Measurements from ENCODE around the gene DNAAF1. TPM values are rescaled to one million over a fixed set of nuclear protein-coding genes. Genes with fewer than 3 reads are reported as not detected.

DNAAF1 gene
- total RNA-seq, 2 experiments from 2014 or later = 0.39 TPM; not detected in 1

DNA sequence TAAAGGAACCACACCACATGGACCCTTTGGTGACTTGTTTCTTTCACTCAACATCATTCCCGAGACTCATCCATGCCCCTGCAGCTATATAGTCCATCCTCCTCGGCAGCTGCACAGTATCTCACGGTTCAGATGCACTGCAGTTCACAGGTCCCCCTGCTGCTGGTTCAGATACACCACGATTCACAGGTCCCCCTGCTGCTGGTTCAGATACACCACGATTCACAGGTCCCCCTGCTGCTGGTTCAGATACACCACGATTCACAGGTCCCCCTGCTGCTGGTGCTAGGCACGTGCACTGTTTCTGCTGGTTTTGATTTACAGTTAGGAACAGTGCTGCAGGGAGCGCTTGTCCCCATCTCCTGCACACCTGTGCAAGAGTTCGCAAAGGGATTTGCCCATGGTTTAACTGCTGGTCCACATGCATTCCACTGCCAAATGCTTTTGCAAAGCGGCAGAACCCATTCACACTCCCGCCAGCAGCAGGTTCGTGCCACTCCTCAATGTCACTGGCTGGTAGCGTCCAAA, 3.9 kb upstream of the DNAAF1 start:
- Mint-ChIP-seq H3K36me3 (ENCODE audit: low read depth) (peaks cover 3% of the 10 kb centered on the region), H3K9me3 (ENCODE audit: low read depth) (no peaks in the 10 kb centered on the region), H3K27ac (no peak overlapping the region), H3K4me3 (no peak overlapping the region), H3K4me1 (peaks cover 45% of the 10 kb centered on the region), H3K27me3 (no peaks in the 10 kb centered on the region)
- DNase-seq = peak; percentile 47
- ChIA-PET POLR2A (no interaction called here), CTCF (interaction anchor here (0.8 to 1.4 kb wide), 3 partner anchors 8 to 52 kb away, joined by 3 to 6 read pairs (median 4); partner anchors contain the start of gene MBTPS1)
- intact Hi-C loops (cut with DNase I, micrococcal nuclease) = loop anchor here in 1 of 2 experiments (5.0 kb wide), 1 partner anchor 36 kb away; no protein-coding TSS in a partner anchor
- no peak for ATAC-seq

DNA sequence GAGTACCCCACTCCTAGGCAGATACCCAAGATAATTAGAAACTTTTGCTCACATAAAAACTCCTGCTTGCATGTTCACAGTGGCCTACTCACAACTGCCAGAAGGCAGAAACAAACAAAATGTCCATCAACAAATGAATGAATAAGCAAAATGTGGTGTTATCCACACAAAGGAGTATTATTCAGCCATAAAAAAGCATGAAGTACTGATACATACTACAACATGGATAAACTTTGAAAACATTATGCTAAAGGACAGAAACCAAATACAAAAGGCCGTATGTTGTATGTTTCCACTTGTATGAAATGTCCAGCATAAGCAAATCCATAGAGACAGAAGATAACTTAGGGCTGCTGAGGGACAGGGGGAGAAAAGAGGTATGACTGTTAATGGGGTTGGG, 2.0 kb upstream of the DNAAF1 start:
- intact Hi-C loops (cut with DNase I, micrococcal nuclease) = loop anchor here in 1 of 2 experiments (5.0 kb wide), 1 partner anchor 34 kb away; no protein-coding TSS in a partner anchor
- POLR2A ChIA-PET = no interaction called here
- H3K4me1 Mint-ChIP-seq = peaks cover 31% of the 10 kb centered on the region
- no peaks in the 10 kb centered on the region for H3K9me3 Mint-ChIP-seq (ENCODE audit: low read depth)
- H3K27ac Mint-ChIP-seq = no peak overlapping the region
- CTCF ChIA-PET = interaction anchor here (0.6 to 1.2 kb wide), 8 partner anchors 9 to 57 kb away, joined by 3 to 6 read pairs (median 4); partner anchors contain the start of gene MBTPS1
- DNase-seq (no peak), ATAC-seq (no peak)
- peaks cover 3% of the 10 kb centered on the region for H3K36me3 Mint-ChIP-seq (ENCODE audit: low read depth)
- peak overlapping the region; percentile 95 for H3K4me3 Mint-ChIP-seq
- no peaks in the 10 kb centered on the region for H3K27me3 Mint-ChIP-seq

DNA sequence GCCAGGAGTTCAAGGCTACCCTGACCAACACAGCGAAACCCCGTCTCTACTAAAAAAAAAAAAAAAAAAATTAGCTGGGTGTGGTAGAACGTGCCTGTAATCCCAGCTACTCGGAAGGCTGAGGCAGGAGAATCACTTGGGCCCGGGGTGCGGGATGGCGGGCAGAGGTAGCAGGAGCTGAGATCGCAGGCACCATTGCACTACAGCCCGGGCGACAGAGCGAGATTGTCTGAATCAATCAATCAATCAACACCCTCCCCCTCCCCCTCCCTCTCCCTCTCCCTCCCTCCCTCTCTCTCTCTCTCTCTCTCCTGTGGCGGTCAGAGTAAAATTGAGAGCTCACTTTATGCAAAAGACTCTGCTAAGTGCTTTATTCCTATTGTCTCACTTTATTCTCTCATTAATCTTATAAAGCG, 1.3 kb upstream of the DNAAF1 start:
- Mint-ChIP-seq H3K27ac (peak overlapping the region; percentile 72), H3K4me3 (peak overlapping the region; percentile 95), H3K9me3 (ENCODE audit: low read depth) (no peaks in the 10 kb centered on the region), H3K36me3 (ENCODE audit: low read depth) (peaks cover 3% of the 10 kb centered on the region), H3K4me1 (peaks cover 25% of the 10 kb centered on the region), H3K27me3 (peaks cover under 1% of the 10 kb centered on the region)
- ChIA-PET CTCF (interaction anchor here (0.7 to 1.2 kb wide), 4 partner anchors 27 to 31 kb away, joined by 3 to 6 read pairs (median 5); partner anchors contain the start of gene MBTPS1), POLR2A (no interaction called here)
- intact Hi-C loops (cut with DNase I, micrococcal nuclease) = loop anchor here (2.0 to 5.0 kb wide), 3 partner anchors 34 to 335 kb away; partner anchors contain the start of gene TAF1C (in 1 of the 2)
- DNase-seq (peak; percentile 44), ATAC-seq (no peak)

DNA sequence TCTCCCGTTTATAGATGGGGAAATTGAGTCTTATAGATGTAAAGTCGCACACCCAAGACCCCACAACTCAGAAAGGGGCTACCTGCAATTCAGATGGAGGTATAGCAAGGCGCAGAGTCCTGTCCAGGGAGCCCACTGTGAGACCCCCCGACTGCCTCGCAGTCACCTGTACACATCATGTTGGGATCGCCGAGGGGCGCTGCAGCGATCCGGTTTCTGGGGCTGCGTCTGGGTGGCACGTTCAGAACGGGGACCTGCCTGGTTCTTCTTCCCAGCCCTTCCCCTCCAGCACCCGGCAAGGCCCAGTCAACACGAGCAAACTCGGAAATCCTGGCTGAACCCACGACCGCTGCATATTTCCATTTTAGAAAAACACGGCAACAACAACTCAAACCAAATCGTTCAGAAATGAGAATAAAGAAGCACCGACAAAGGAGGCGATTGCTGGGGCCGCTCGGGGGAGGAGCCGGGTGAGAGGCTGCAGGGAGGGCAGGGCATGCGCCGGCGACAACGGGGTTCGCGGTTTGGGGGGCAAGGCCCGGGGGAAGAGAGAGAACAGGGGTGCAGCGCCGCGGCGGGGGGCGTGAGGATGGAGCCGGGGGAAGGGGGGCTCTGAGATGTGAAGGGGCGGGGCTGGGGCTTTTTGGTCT, 774 bp upstream of the DNAAF1 start:
- CTCF ChIA-PET = interaction anchor here (0.7 to 1.4 kb wide), 5 partner anchors 27 to 56 kb away, joined by 3 to 6 read pairs (median 4); partner anchors contain the start of gene MBTPS1

DNA sequence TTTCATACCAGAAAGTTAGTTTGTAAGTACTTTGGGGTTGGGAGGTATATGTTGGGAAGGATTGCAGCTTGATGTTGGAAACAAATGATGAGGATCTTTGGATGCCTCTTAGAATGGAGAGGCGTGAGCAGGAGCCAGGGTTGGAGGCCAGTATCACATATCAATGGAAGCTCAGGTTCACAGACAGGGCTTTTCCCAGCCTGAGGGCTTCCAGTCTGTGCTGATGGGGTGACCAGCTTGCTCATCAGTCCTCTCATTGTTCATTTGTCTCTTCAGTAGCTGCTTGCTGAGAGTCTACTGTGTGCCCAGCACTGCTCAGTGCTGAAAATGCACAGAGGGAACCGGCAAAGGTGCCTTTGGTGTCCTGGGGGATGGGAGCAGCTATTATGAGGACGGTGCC, 5.8 kb downstream of the DNAAF1 start:
- H3K4me1 Mint-ChIP-seq = no peaks in the 10 kb centered on the region
- CTCF ChIA-PET = interaction anchor here (0.6 to 1.0 kb wide), 2 partner anchors 36 to 373 kb away, joined by 3 read pairs; partner anchors contain the start of gene TAF1C
- POLR2A ChIA-PET = no interaction called here

More for the DNA sequence above, 774 bp upstream of the DNAAF1 start:
- POLR2A ChIA-PET = interaction anchor here (1.4 kb wide), 1 partner anchor 27 kb away, joined by 11 read pairs; the partner anchor contains the start of gene MBTPS1
- Mint-ChIP-seq H3K27ac (peak overlapping the region; percentile 72), H3K4me1 (peaks cover 20% of the 10 kb centered on the region), H3K36me3 (ENCODE audit: low read depth) (peaks cover 3% of the 10 kb centered on the region), H3K4me3 (peak overlapping the region; percentile 95), H3K27me3 (peaks cover 4% of the 10 kb centered on the region), H3K9me3 (ENCODE audit: low read depth) (no peaks in the 10 kb centered on the region)
- intact Hi-C loops (cut with DNase I, micrococcal nuclease) = loop anchor here (2.0 to 5.0 kb wide), 3 partner anchors 33 to 336 kb away; partner anchors contain the start of gene TAF1C (in 1 of the 2)
- DNase-seq (peak; percentile 69), ATAC-seq (peak; percentile 57)

DNA sequence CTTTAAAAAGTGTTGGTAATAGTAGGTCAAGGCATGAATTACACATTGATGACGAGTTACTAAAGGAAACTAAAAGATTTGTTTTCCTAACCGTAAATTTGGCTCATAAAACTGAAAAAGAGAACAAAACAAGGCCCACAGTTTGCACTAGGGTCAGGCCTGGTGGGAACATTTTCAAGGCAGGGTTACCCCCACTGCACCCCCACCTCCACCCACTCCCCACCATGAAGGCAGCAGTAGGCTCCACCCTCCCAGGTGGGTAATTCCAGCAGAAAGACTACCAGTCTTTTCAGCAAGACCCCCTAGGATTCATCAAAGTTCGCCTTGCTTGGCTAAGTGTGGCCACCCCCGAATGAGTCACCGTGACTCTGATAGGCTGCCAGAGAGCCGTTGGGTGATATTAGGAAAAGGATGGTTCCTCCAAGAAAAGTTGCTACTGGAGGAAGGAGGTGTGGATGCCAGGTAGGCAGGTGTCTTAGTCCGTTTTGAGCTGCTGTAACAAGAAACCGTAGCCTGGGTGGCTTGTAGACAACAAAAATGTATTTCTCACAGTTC, 8.6 kb downstream of the DNAAF1 start:
- intact Hi-C loops (cut with DNase I, micrococcal nuclease) = no loop called here
- H3K27ac Mint-ChIP-seq = no peak overlapping the region
- H3K4me3 Mint-ChIP-seq = no peak overlapping the region
- H3K27me3 Mint-ChIP-seq = peaks cover 14% of the 10 kb centered on the region
- DNase-seq (no peak), ATAC-seq (no peak)
- H3K9me3 Mint-ChIP-seq (ENCODE audit: low read depth) = no peaks in the 10 kb centered on the region
- peaks cover 2% of the 10 kb centered on the region for H3K4me1 Mint-ChIP-seq
- ChIA-PET CTCF (interaction anchor here (0.6 kb wide), 1 partner anchor 19 kb away, joined by 3 read pairs; no protein-coding TSS in a partner anchor), POLR2A (interaction anchor here (0.6 kb wide), 1 partner anchor 24 kb away, joined by 3 read pairs; no protein-coding TSS in a partner anchor)
- no peaks in the 10 kb centered on the region for H3K36me3 Mint-ChIP-seq (ENCODE audit: low read depth)

More for the DNA sequence above, 5.8 kb downstream of the DNAAF1 start:
- no peak for ATAC-seq
- no peak overlapping the region for H3K4me3 Mint-ChIP-seq
- no peak overlapping the region for H3K27ac Mint-ChIP-seq
- intact Hi-C loops (cut with DNase I, micrococcal nuclease) = no loop called here
- H3K27me3 Mint-ChIP-seq = peaks cover 6% of the 10 kb centered on the region
- no peaks in the 10 kb centered on the region for H3K36me3 Mint-ChIP-seq (ENCODE audit: low read depth)
- DNase-seq = no peak
- H3K9me3 Mint-ChIP-seq (ENCODE audit: low read depth) = no peaks in the 10 kb centered on the region

DNA sequence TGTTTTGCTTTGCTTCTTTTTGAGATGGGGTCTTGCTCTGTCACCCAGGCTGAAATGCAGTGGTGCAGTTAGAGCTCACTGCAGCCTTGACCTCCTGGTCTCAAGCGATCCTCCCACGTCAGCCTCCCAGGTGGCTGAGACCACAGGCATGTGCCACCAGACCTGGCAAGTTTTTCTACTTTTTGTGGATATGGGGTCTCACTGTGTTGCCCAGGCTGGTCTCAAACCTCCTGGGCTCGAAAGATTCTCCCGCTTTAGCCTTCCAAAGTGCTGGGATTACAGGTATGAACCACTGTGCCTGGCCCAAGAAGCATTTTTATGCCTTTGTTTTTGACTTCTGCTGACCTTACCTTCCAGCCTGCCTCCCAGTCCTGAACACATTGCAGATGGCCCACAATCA, 10.1 kb downstream of the DNAAF1 start:
- Mint-ChIP-seq H3K9me3 (ENCODE audit: low read depth) (no peaks in the 10 kb centered on the region), H3K27ac (no peak overlapping the region), H3K4me3 (no peak overlapping the region), H3K27me3 (peaks cover 15% of the 10 kb centered on the region), H3K4me1 (peaks cover 2% of the 10 kb centered on the region), H3K36me3 (ENCODE audit: low read depth) (no peaks in the 10 kb centered on the region)
- CTCF ChIA-PET = no interaction called here
- DNase-seq (no peak), ATAC-seq (no peak)
- intact Hi-C loops (cut with DNase I, micrococcal nuclease) = no loop called here
- POLR2A ChIA-PET = no interaction called here

DNA sequence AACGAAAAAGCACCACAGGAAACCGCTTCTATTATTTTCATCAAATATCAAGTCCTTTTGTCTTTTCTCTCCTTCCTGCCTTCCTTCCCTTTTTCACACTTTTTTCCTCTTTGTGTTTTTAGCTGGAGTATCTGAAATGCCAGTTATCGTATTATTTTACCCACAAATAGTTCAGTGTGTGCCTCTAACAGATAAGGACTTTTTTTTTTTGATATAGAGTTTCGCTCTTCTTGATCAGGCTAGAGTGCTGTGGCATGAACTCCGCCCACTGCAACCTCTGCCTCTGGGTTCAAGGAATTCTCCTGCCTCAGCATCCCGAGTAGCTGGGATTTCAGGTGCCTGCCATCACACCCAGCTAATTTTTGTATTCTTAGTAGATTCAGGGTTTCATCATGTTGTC, 10.7 kb downstream of the DNAAF1 start:
- CTCF ChIA-PET = interaction anchor here (0.7 to 1.2 kb wide), 3 partner anchors 71 to 93 kb away, joined by 3 to 4 read pairs (median 4); no protein-coding TSS in a partner anchor
- Mint-ChIP-seq H3K4me3 (no peak overlapping the region), H3K36me3 (ENCODE audit: low read depth) (no peaks in the 10 kb centered on the region), H3K9me3 (ENCODE audit: low read depth) (no peaks in the 10 kb centered on the region), H3K4me1 (peaks cover 2% of the 10 kb centered on the region), H3K27me3 (peaks cover 15% of the 10 kb centered on the region), H3K27ac (no peak overlapping the region)
- intact Hi-C loops (cut with DNase I, micrococcal nuclease) = no loop called here
- ATAC-seq (no peak), DNase-seq (no peak)
- POLR2A ChIA-PET = no interaction called here

DNA sequence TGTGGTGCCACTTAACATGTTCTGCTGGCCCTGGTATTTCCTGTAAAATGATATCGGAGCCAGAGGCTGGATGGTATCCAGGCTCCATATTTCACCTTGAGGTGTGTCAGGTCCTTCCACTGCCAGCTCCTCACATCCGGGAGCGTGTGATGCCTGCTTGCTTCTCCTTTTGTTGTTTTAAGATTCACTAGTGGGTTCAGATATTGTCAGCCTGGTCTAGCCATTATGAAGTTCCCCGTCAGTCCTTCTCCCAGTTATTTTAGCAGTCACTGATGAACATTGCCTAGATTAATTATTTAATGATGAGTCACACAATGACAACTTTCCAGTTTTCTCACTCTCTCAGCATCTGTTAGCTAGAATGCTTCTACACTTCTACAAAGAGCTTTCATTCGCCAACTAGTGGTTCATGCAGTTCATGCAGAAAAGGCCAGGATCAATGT, 11.3 kb downstream of the DNAAF1 start:
- ChIA-PET CTCF (interaction anchor here (0.7 to 1.2 kb wide), 5 partner anchors 40 to 93 kb away, joined by 3 to 4 read pairs (median 4); partner anchors contain the start of gene MBTPS1), POLR2A (no interaction called here)
- peaks cover 15% of the 10 kb centered on the region for H3K27me3 Mint-ChIP-seq
- H3K4me1 Mint-ChIP-seq = peaks cover 2% of the 10 kb centered on the region
- ATAC-seq (no peak), DNase-seq (no peak)
- no peak overlapping the region for H3K27ac Mint-ChIP-seq
- intact Hi-C loops (cut with DNase I, micrococcal nuclease) = no loop called here
- no peaks in the 10 kb centered on the region for H3K36me3 Mint-ChIP-seq (ENCODE audit: low read depth)
- no peak overlapping the region for H3K4me3 Mint-ChIP-seq
- no peaks in the 10 kb centered on the region for H3K9me3 Mint-ChIP-seq (ENCODE audit: low read depth)

DNA sequence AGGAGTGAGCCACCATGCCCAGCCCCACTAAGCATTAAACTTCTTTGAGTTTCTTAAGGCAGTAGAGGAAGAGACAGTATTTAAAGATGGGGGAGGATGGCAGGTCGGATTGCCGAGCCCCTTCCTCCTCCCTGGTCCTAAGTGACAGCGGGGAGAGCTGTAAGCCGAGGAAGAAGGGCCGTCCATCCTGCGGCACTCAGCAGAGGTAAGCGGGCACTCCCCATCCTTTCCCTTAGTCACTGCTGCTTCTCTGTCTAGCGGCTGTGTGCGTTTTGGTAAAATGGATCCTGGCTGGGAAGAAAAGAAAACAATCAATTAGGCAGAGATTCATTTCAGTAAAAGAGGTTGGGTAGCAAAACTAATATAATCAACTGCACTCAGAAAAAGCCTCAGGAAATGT, 13.9 kb downstream of the DNAAF1 start:
- ChIA-PET CTCF (no interaction called here), POLR2A (no interaction called here)
- peaks cover 21% of the 10 kb centered on the region for H3K27me3 Mint-ChIP-seq
- intact Hi-C loops (cut with DNase I, micrococcal nuclease) = no loop called here
- ATAC-seq (no peak), DNase-seq (no peak)
- no peaks in the 10 kb centered on the region for H3K36me3 Mint-ChIP-seq (ENCODE audit: low read depth)
- H3K4me3 Mint-ChIP-seq = no peak overlapping the region
- no peaks in the 10 kb centered on the region for H3K9me3 Mint-ChIP-seq (ENCODE audit: low read depth)
- no peak overlapping the region for H3K27ac Mint-ChIP-seq
- peaks cover 2% of the 10 kb centered on the region for H3K4me1 Mint-ChIP-seq

DNA sequence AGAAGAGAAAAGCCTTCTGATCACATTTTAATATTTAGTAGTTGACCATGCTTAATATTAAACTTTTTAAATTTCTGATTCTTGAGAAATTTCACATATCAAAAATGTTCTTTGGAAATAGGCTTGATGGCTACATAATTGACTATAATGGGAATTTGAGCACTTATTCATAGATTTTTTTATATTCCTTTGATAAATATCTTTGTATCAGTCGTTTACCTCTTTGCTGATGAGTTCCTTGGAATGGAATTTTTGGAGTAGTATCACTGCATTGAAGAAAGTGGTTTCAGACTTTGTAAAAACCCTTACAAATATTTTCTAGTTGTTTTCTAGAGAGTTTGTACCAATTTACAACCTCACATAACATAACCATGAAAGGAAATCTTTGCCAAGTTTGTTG, 14.7 kb downstream of the DNAAF1 start:
- CTCF ChIA-PET = interaction anchor here (0.6 kb wide), 1 partner anchor 579 kb away, joined by 3 read pairs; no protein-coding TSS in a partner anchor
- DNase-seq (no peak), ATAC-seq (no peak)
- H3K4me1 Mint-ChIP-seq = peaks cover 2% of the 10 kb centered on the region
- H3K4me3 Mint-ChIP-seq = no peak overlapping the region
- H3K9me3 Mint-ChIP-seq (ENCODE audit: low read depth) = no peaks in the 10 kb centered on the region
- POLR2A ChIA-PET = no interaction called here
- intact Hi-C loops (cut with DNase I, micrococcal nuclease) = no loop called here
- H3K36me3 Mint-ChIP-seq (ENCODE audit: low read depth) = no peaks in the 10 kb centered on the region
- peaks cover 24% of the 10 kb centered on the region for H3K27me3 Mint-ChIP-seq
- H3K27ac Mint-ChIP-seq = no peak overlapping the region

Measured in activated CD4-positive, alpha-beta T cell treated with anti-CD3 and anti-CD28 coated beads for 36 hours (primary cell).